Neural cell (in vitro differentiated cells): ENCODE measurements around the gene NF2. TPM values are rescaled to one million over a fixed set of nuclear protein-coding genes. Genes with fewer than 3 reads are reported as not detected.

ENCODE experiments used
- H2AFZ ChIP-seq: fragments of 200-600, 300-800 bp; sonication (generic), shearing (Covaris generic); 2 replicates; pipeline ENCODE4 v1.6.0; 2014; ENCODE audit warnings: low read depth, mild to moderate bottlenecking, antibody characterized with exemption, low read length, moderate library complexity
- H3F3A ChIP-seq: fragments of 200-600 bp; shearing (Covaris generic); 2 replicates; pipeline ENCODE4 v1.6.1; 2016; ENCODE audit warnings: mild to moderate bottlenecking, moderate library complexity, mixed read lengths, antibody characterized with exemption, low read length; ENCODE audit not compliant: insufficient read depth, poor library complexity, severe bottlenecking
- H3K27ac ChIP-seq: fragments of 200-600, 300-800 bp; sonication (generic), shearing (Covaris generic); 2 replicates; pipeline ENCODE4 v1.5.1; 2014; ENCODE audit warnings: mild to moderate bottlenecking, low read length, moderate library complexity
- H3K27me3 ChIP-seq: fragments of 300-800, 200-600 bp; sonication (generic), shearing (Covaris generic); 2 replicates; pipeline ENCODE4 v1.6.0; 2014; ENCODE audit warnings: mild to moderate bottlenecking, low read depth, low read length, moderate library complexity; ENCODE audit not compliant: insufficient read depth
- H3K36me3 ChIP-seq: fragments of 300-800, 200-600 bp; sonication (generic), shearing (Covaris generic); 2 replicates; pipeline ENCODE4 v1.5.1; 2014; ENCODE audit warnings: mild to moderate bottlenecking, antibody characterized with exemption, low read length, moderate library complexity; ENCODE audit not compliant: insufficient read depth
- H3K4me2 ChIP-seq: fragments of 300-800, 200-600 bp; sonication (generic), shearing (Covaris generic); 2 replicates; pipeline ENCODE4 v1.6.0; 2014; ENCODE audit warnings: mild to moderate bottlenecking, low read length
- H3K4me3 ChIP-seq: fragments of 300-800, 200-600 bp; sonication (generic), shearing (Covaris generic); 2 replicates; pipeline ENCODE4 v1.5.1; 2014; ENCODE audit warnings: mild to moderate bottlenecking, low read length, moderate library complexity
- H3K79me2 ChIP-seq: fragments of 200-600 bp; shearing (Covaris generic); replicated peaks from 2 replicates; pipeline ENCODE4 v1.6.0; 2014; ENCODE audit warnings: mild to moderate bottlenecking, low read length, moderate library complexity; ENCODE audit not compliant: insufficient read depth
- H3K9ac ChIP-seq: fragments of 300-800, 200-600 bp; sonication (generic), shearing (Covaris generic); 2 replicates; pipeline ENCODE4 v1.6.1; 2016; ENCODE audit warnings: mild to moderate bottlenecking, low read length, mixed read lengths
- H3K9me2 ChIP-seq: fragments of 200-600 bp; shearing (Covaris generic); 2 replicates; pipeline ENCODE4 v1.6.1; 2016; ENCODE audit warnings: mild to moderate bottlenecking, low read length, mixed read lengths; ENCODE audit not compliant: insufficient read depth
- H3K9me3 ChIP-seq: fragments of 200-600, 300-800 bp; sonication (generic), shearing (Covaris generic); 2 replicates; pipeline ENCODE4 v1.6.1; 2016; ENCODE audit warnings: mild to moderate bottlenecking, mixed run types, low read length, moderate library complexity, mixed read lengths
- H4K20me1 ChIP-seq: fragments of 200-600 bp; shearing (Covaris generic); 2 replicates; pipeline ENCODE4 v1.6.1; 2016; ENCODE audit warnings: mild to moderate bottlenecking, mixed run types; ENCODE audit not compliant: insufficient read depth
- EP300 ChIP-seq: fragments of 450-650 bp; conservative IDR thresholded peaks from 2 replicates; pipeline ENCODE4 v1.6.1; 2014; ENCODE audit warnings: antibody characterized with exemption, mild to moderate bottlenecking, moderate library complexity; ENCODE audit not compliant: poor library complexity, severe bottlenecking
- EZH2 ChIP-seq: fragments of 200-600, 300-800 bp; shearing (Covaris generic), sonication (generic); IDR thresholded peaks from 2 replicates; pipeline ENCODE4 v1.6.1; 2014; ENCODE audit warnings: antibody characterized with exemption, low read length, borderline replicate concordance, mild to moderate bottlenecking; ENCODE audit not compliant: insufficient read depth, poor library complexity, severe bottlenecking
- MXI1 ChIP-seq: fragments of 450-650 bp; conservative IDR thresholded peaks from 2 replicates; pipeline ENCODE4 v1.6.1; 2014; ENCODE audit warnings: antibody characterized with exemption, mild to moderate bottlenecking; ENCODE audit not compliant: poor library complexity, severe bottlenecking
- POLR2AphosphoS5 ChIP-seq: IDR thresholded peaks from 2 replicates; pipeline ENCODE4 v1.6.1; 2012
- RAD21 ChIP-seq: fragments of 450-650 bp; conservative IDR thresholded peaks from 2 replicates; pipeline ENCODE4 v1.6.1; 2014; ENCODE audit warnings: antibody characterized with exemption, mild to moderate bottlenecking, moderate library complexity
- REST ChIP-seq: IDR thresholded peaks from 2 replicates; pipeline ENCODE4 v1.6.1; 2012; ENCODE audit warnings: borderline replicate concordance
- SMC3 ChIP-seq: fragments of 450-650 bp; conservative IDR thresholded peaks from 2 replicates; pipeline ENCODE4 v1.6.1; 2014; ENCODE audit warnings: antibody characterized with exemption, mild to moderate bottlenecking, moderate library complexity; ENCODE audit not compliant: poor library complexity
- TAF1 ChIP-seq: IDR thresholded peaks from 2 replicates; pipeline ENCODE4 v1.6.1; 2012; ENCODE audit warnings: low read depth
- polyA plus RNA-seq: library from polyadenylated mRNA; depleted of rRNA; stranded (reverse); fragments of >200 nt; gene quantifications from 2 replicates; pipeline ENCODE4 v1.2.3, GENCODE V29; 2014
- TF ChIP-seq, protein P1 (sequence below): fragments of 450-650 bp; IDR thresholded peaks from 2 replicates; pipeline ENCODE4 v1.5.1; 2014; ENCODE audit warnings: antibody characterized with exemption, mild to moderate bottlenecking, moderate library complexity; ENCODE audit not compliant: poor library complexity, severe bottlenecking

The NF2 gene
- polyA plus RNA-seq, 1 donor from 2014 or later, result 18.7 TPM

- Histone ChIP-seq H3K27ac (no peak overlapping the region), H3F3A (no peaks in the 10 kb centered on the region), H3K9me2 (no peaks in the 10 kb centered on the region), H4K20me1 (no peaks in the 10 kb centered on the region), H3K27me3 (no peaks in the 10 kb centered on the region), H3K9me3 (no peaks in the 10 kb centered on the region), H3K9ac (no peak overlapping the region), H3K36me3 (no peaks in the 10 kb centered on the region), H3K4me3 (no peak overlapping the region), H2AFZ (no peak overlapping the region), H3K79me2 (no peaks in the 10 kb centered on the region), H3K4me2 (no peak overlapping the region)
- no peak for TF ChIP-seq RAD21
- TF ChIP-seq, protein P1, sequence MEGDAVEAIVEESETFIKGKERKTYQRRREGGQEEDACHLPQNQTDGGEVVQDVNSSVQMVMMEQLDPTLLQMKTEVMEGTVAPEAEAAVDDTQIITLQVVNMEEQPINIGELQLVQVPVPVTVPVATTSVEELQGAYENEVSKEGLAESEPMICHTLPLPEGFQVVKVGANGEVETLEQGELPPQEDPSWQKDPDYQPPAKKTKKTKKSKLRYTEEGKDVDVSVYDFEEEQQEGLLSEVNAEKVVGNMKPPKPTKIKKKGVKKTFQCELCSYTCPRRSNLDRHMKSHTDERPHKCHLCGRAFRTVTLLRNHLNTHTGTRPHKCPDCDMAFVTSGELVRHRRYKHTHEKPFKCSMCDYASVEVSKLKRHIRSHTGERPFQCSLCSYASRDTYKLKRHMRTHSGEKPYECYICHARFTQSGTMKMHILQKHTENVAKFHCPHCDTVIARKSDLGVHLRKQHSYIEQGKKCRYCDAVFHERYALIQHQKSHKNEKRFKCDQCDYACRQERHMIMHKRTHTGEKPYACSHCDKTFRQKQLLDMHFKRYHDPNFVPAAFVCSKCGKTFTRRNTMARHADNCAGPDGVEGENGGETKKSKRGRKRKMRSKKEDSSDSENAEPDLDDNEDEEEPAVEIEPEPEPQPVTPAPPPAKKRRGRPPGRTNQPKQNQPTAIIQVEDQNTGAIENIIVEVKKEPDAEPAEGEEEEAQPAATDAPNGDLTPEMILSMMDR, result no peak
- no peak for TF ChIP-seq POLR2AphosphoS5
- TF ChIP-seq TAF1, result no peak
- no peak for TF ChIP-seq SMC3
- no peak for TF ChIP-seq EP300
- TF ChIP-seq EZH2, result no peak
- no peak for TF ChIP-seq REST
- TF ChIP-seq MXI1, result no peak
These were observed 101.3 kb downstream of the NF2 start for GRCh38 chr22:29704528-29705285.

GRCh38 chr22:29705651-29706050 lies 102.2 kb downstream of the NF2 start:
- Histone ChIP-seq H3K27me3 (no peaks in the 10 kb centered on the region), H3K27ac (no peak overlapping the region), H3K36me3 (no peaks in the 10 kb centered on the region), H3F3A (no peaks in the 10 kb centered on the region), H3K9ac (no peak overlapping the region), H3K4me2 (no peak overlapping the region), H3K9me3 (no peaks in the 10 kb centered on the region), H4K20me1 (no peaks in the 10 kb centered on the region), H3K4me3 (no peak overlapping the region), H3K79me2 (no peaks in the 10 kb centered on the region), H3K9me2 (no peaks in the 10 kb centered on the region), H2AFZ (no peak overlapping the region)
- TF ChIP-seq MXI1 (no peak), REST (no peak), EZH2 (no peak), RAD21 (no peak), TAF1 (no peak), EP300 (no peak), POLR2AphosphoS5 (no peak), SMC3 (no peak)
- TF ChIP-seq, protein P1, result no peak
